Keratinocyte (primary cell): ENCODE measurements around the gene KIAA0825. TPM values are rescaled to one million over a fixed set of nuclear protein-coding genes. Genes with fewer than 3 reads are reported as not detected.

Source experiments
- DNase-seq: peaks from one replicate; pipeline ENCODE4 v3.0.0-alpha.2; 2011; ENCODE audit warnings: low read depth, missing footprints, low spot score
- FAIRE-seq: peaks from 2 replicates; lab custom pipeline; 2011; peaks lifted over from hg19 to GRCh38; lab: Jason Lieb, UNC
- H2AFZ ChIP-seq: 2 replicates; pipeline ENCODE4 v1.6.0; 2012; ENCODE audit warnings: low read length, control low read depth, inconsistent platforms; ENCODE audit not compliant: control insufficient read depth
- H3K27ac ChIP-seq: 2 replicates; pipeline ENCODE4 v1.5.1; 2011; ENCODE audit warnings: low read length; ENCODE audit not compliant: control insufficient read depth, insufficient read depth
- H3K27me3 ChIP-seq: 3 replicates; pipeline ENCODE4 v1.6.0; 2011; ENCODE audit warnings: low read length; ENCODE audit not compliant: control insufficient read depth, insufficient read depth; ENCODE audit errors: extremely low read depth
- H3K36me3 ChIP-seq, 2 experiments: 2 replicates in 1 of 2; 3 replicates in 1 of 2; pipeline ENCODE4 v1.5.1; 2011; ENCODE audit warnings: low read length in 2 of 2, mild to moderate bottlenecking in 1 of 2; ENCODE audit not compliant: control insufficient read depth in 2 of 2, insufficient read depth in 2 of 2; ENCODE audit errors: extremely low read depth in 1 of 2
- H3K4me1 ChIP-seq: 3 replicates; pipeline ENCODE4 v1.5.1; 2011; ENCODE audit warnings: low read length; ENCODE audit not compliant: control insufficient read depth, insufficient read depth; ENCODE audit errors: extremely low read depth
- H3K4me2 ChIP-seq: 3 replicates; pipeline ENCODE4 v1.6.0; 2011; ENCODE audit warnings: low read depth, low read length; ENCODE audit not compliant: control insufficient read depth, insufficient read depth; ENCODE audit errors: extremely low read depth
- H3K4me3 ChIP-seq, 3 experiments: fragments of 200-600 bp in 1 of 3; sonication (generic) in 1 of 3; 2 replicates in 2 of 3; 3 replicates in 1 of 3; pipeline ENCODE4 v1.5.1; 2011 to 2016; ENCODE audit warnings: low read length in 3 of 3, mild to moderate bottlenecking in 3 of 3, control low read depth in 2 of 3, inconsistent platforms in 1 of 3, low read depth in 1 of 3, mixed read lengths in 1 of 3, mixed run types in 1 of 3, moderate library complexity in 1 of 3; ENCODE audit not compliant: control insufficient read depth in 2 of 3, insufficient read depth in 2 of 3; ENCODE audit errors: extremely low read depth in 1 of 3
- H3K79me2 ChIP-seq: 2 replicates; pipeline ENCODE4 v1.6.0; 2012; ENCODE audit warnings: low read length; ENCODE audit not compliant: control insufficient read depth, insufficient read depth
- H3K9ac ChIP-seq: 3 replicates; pipeline ENCODE4 v1.6.0; 2011; ENCODE audit warnings: low read length; ENCODE audit not compliant: control insufficient read depth, insufficient read depth; ENCODE audit errors: extremely low read depth
- H3K9me1 ChIP-seq: 3 replicates; pipeline ENCODE4 v1.6.0; 2011; ENCODE audit warnings: low read length; ENCODE audit not compliant: control insufficient read depth, insufficient read depth; ENCODE audit errors: extremely low read depth
- H3K9me3 ChIP-seq: 2 replicates; pipeline ENCODE4 v1.5.1; 2012; ENCODE audit warnings: low read depth, low read length; ENCODE audit not compliant: control insufficient read depth
- H4K20me1 ChIP-seq: 3 replicates; pipeline ENCODE4 v1.6.0; 2011; ENCODE audit warnings: low read length; ENCODE audit not compliant: control insufficient read depth, insufficient read depth; ENCODE audit errors: extremely low read depth
- CTCF ChIP-seq, 3 experiments: IDR thresholded peaks in 1 of 3; conservative IDR thresholded peaks in 1 of 3; optimal IDR thresholded peaks in 1 of 3; 2 replicates in 2 of 3; 3 replicates in 1 of 3; pipeline versions ENCODE3 to v1.5.1; 2011; ENCODE audit warnings: low read length in 3 of 3, mild to moderate bottlenecking in 3 of 3, moderate library complexity in 2 of 3, control low read depth in 1 of 3, inconsistent platforms in 1 of 3; ENCODE audit not compliant: insufficient read depth in 2 of 3; ENCODE audit errors: extremely low read depth in 1 of 3
- EZH2 ChIP-seq: IDR thresholded peaks from one replicate; pipeline ENCODE4 v1.6.1; 2012; ENCODE audit warnings: inconsistent platforms, mild to moderate bottlenecking, low read length, moderate library complexity
- dilution Hi-C: fragments of 300-500 bp; cut with MboI; formaldehyde crosslinking; loops from one replicate; pipeline ENCODE4 v1.7.0; 2020; ENCODE audit warnings: low sequenced_read_pairs; ENCODE audit not compliant: extremely low pct_ligation_motif_present
- polyA plus RNA-seq, 5 experiments: library from polyadenylated mRNA; depleted of rRNA in 3 of 5; stranded (reverse) in 3 of 5; stranded (forward) in 1 of 5; unstranded in 1 of 5; fragments of >200 nt; gene quantifications; 1 replicate in 1 of 5; 2 replicates in 3 of 5; 3 replicates in 1 of 5; pipeline versions ENCODE4 v1.2.1 to v1.2.3, GENCODE V29; 2011 to 2012; ENCODE audit warnings: missing spikeins in 2 of 5, low read depth in 1 of 5, low replicate concordance in 1 of 5

Gene KIAA0825
- polyA plus RNA-seq, 1 donor (not counting 4 experiments of a cell fraction or from before 2014, with no cell fraction given): 1.2 TPM

GRCh38 chr5:94254214-94254613 is 364.2 kb downstream of the KIAA0825 start:
- Histone ChIP-seq H3K36me3 (no peaks in the 10 kb centered on the region), H2AFZ (no peak overlapping the region), H3K4me2 (no peak overlapping the region), H3K9me3 (no peaks in the 10 kb centered on the region), H3K27ac (no peak overlapping the region), H3K27me3 (no peaks in the 10 kb centered on the region), H3K9me1 (no peaks in the 10 kb centered on the region), H4K20me1 (no peaks in the 10 kb centered on the region), H3K4me3 (no peak overlapping the region), H3K79me2 (no peaks in the 10 kb centered on the region), H3K4me1 (no peaks in the 10 kb centered on the region), H3K9ac (no peak overlapping the region)
- dilution Hi-C loops: no loop called here
- FAIRE-seq (no peak), DNase-seq (no peak)
- TF ChIP-seq CTCF (optimal IDR thresholded peaks at IDR 0.05 in 1 of 3, IDR thresholded peaks at IDR 0.05 in 1 of 3, conservative IDR thresholded peaks at IDR 0.05 in 1 of 3; ENCODE audit: extremely low read depth in 1 of 3, insufficient read depth in 2 of 3, low read length in 3 of 3) (no peak), EZH2 (no peak)

- dilution Hi-C loops: no loop called here
- Histone ChIP-seq H3K9me1 (no peaks in the 10 kb centered on the region), H3K27ac (no peak overlapping the region), H3K9me3 (no peaks in the 10 kb centered on the region), H3K79me2 (no peaks in the 10 kb centered on the region), H3K4me2 (no peak overlapping the region), H3K36me3 (no peaks in the 10 kb centered on the region), H3K27me3 (no peaks in the 10 kb centered on the region), H2AFZ (no peak overlapping the region), H3K9ac (no peak overlapping the region), H3K4me1 (no peaks in the 10 kb centered on the region), H3K4me3 (no peak overlapping the region), H4K20me1 (no peaks in the 10 kb centered on the region)
- FAIRE-seq (no peak), DNase-seq (no peak)
- TF ChIP-seq CTCF (optimal IDR thresholded peaks at IDR 0.05 in 1 of 3, IDR thresholded peaks at IDR 0.05 in 1 of 3, conservative IDR thresholded peaks at IDR 0.05 in 1 of 3; ENCODE audit: extremely low read depth in 1 of 3, insufficient read depth in 2 of 3, low read length in 3 of 3) (no peak), EZH2 (no peak)
Measured at GRCh38 chr5:94250985-94251384, 367.4 kb downstream of the KIAA0825 start.
